ENCODE data around the gene PMPCB.

The PMPCB gene

GRCh38 chr7:103316380-103316941, 19.2 kb downstream of the PMPCB start:
- TF ChIP-seq FOXP2 (optimal IDR thresholded peaks at IDR 0.05; ENCODE audit: borderline replicate concordance, extremely low read depth, extremely low read length, insufficient read depth) (no peak), POLR2AphosphoS5 (IDR thresholded peaks at IDR 0.05; ENCODE audit: low read depth, low read length) (no peak), SIN3A (IDR thresholded peaks at IDR 0.05; ENCODE audit: borderline replicate concordance, insufficient read depth, low read length) (no peak), REST (IDR thresholded peaks at IDR 0.05; ENCODE audit: insufficient read depth in 1 of 2, low read depth in 2 of 2, low read length in 2 of 2) (no peak), TAF1 (IDR thresholded peaks at IDR 0.05; ENCODE audit: borderline replicate concordance, insufficient read depth, low read length) (no peak)

DNA sequence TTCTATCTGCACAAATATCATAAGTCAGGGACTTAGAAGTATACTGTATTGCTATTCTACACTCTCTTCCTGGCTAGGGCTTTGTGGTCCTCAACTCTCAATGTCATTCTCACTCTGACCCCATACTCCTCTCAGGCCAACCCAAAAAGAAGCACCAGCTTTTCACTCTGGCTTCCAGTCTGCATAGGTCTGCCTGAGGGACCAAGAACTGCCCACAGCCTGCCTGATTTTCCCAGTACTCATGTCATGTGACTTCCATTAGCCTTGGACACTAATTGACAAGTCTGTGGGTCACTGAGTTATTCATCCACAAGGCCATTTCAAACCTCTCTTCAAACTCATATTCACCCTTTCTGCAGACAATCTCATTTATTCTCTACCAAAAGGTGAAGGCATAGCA, 19.8 kb downstream of the PMPCB start:
- no peak for TF ChIP-seq TAF1 (IDR thresholded peaks at IDR 0.05; ENCODE audit: borderline replicate concordance, insufficient read depth, low read length)
- no peak for TF ChIP-seq POLR2AphosphoS5 (IDR thresholded peaks at IDR 0.05; ENCODE audit: low read depth, low read length)
- no peak for TF ChIP-seq REST (IDR thresholded peaks at IDR 0.05; ENCODE audit: insufficient read depth in 1 of 2, low read depth in 2 of 2, low read length in 2 of 2)
- TF ChIP-seq SIN3A (IDR thresholded peaks at IDR 0.05; ENCODE audit: borderline replicate concordance, insufficient read depth, low read length) = no peak
- no peak for TF ChIP-seq FOXP2 (optimal IDR thresholded peaks at IDR 0.05; ENCODE audit: borderline replicate concordance, extremely low read depth, extremely low read length, insufficient read depth)

- TF ChIP-seq TAF1 (IDR thresholded peaks at IDR 0.05; ENCODE audit: borderline replicate concordance, insufficient read depth, low read length) = no peak
- no peak for TF ChIP-seq FOXP2 (optimal IDR thresholded peaks at IDR 0.05; ENCODE audit: borderline replicate concordance, extremely low read depth, extremely low read length, insufficient read depth)
- TF ChIP-seq POLR2AphosphoS5 (IDR thresholded peaks at IDR 0.05; ENCODE audit: low read depth, low read length) = no peak
- TF ChIP-seq REST (IDR thresholded peaks at IDR 0.05; ENCODE audit: insufficient read depth in 1 of 2, low read depth in 2 of 2, low read length in 2 of 2) = no peak
- no peak for TF ChIP-seq SIN3A (IDR thresholded peaks at IDR 0.05; ENCODE audit: borderline replicate concordance, insufficient read depth, low read length)
Measured at GRCh38 chr7:103325744-103326143, 28.5 kb downstream of the PMPCB start.

GRCh38 chr7:103336761-103337160, 39.5 kb downstream of the PMPCB start:
- TF ChIP-seq TAF1 (IDR thresholded peaks at IDR 0.05; ENCODE audit: borderline replicate concordance, insufficient read depth, low read length) (no peak), FOXP2 (optimal IDR thresholded peaks at IDR 0.05; ENCODE audit: borderline replicate concordance, extremely low read depth, extremely low read length, insufficient read depth) (no peak), POLR2AphosphoS5 (IDR thresholded peaks at IDR 0.05; ENCODE audit: low read depth, low read length) (no peak), REST (IDR thresholded peaks at IDR 0.05; ENCODE audit: insufficient read depth in 1 of 2, low read depth in 2 of 2, low read length in 2 of 2) (no peak), SIN3A (IDR thresholded peaks at IDR 0.05; ENCODE audit: borderline replicate concordance, insufficient read depth, low read length) (no peak)

Measured in PFSK-1 (cell line).